OCI-LY1 (cell line): ENCODE results near the gene PAWR.
A peak's percentile ranks its signal among the peaks of the same experiment; 100 is the strongest.

Experiments
- H2AFZ ChIP-seq: fragments of 200-600 bp; sonication (generic), shearing (Covaris generic); 2 replicates; pipeline ENCODE4 v1.6.0; 2014; ENCODE audit warnings: antibody characterized with exemption, mild to moderate bottlenecking, low read length
- H3F3A ChIP-seq: fragments of 200-600 bp; sonication (generic), shearing (Covaris generic); 2 replicates; pipeline ENCODE4 v1.6.0; 2014; ENCODE audit warnings: mild to moderate bottlenecking, antibody characterized with exemption, low read length, moderate library complexity; ENCODE audit not compliant: insufficient read depth
- H3K27ac ChIP-seq: fragments of 200-600 bp; sonication (generic); 2 replicates; pipeline ENCODE4 v1.5.1; 2014; ENCODE audit warnings: low read length, mixed run types, mild to moderate bottlenecking, low read depth; ENCODE audit not compliant: poor library complexity, severe bottlenecking
- H3K27me3 ChIP-seq: fragments of 200-600 bp; sonication (generic); 2 replicates; pipeline ENCODE4 v1.6.0; 2014; ENCODE audit warnings: antibody characterized with exemption, mild to moderate bottlenecking, low read length, moderate library complexity; ENCODE audit not compliant: insufficient read depth
- H3K36me3 ChIP-seq: fragments of 200-600 bp; sonication (generic); 2 replicates; pipeline ENCODE4 v1.6.1; 2014; ENCODE audit warnings: mild to moderate bottlenecking, antibody characterized with exemption, low read length, moderate library complexity, mixed read lengths; ENCODE audit not compliant: insufficient read depth
- H3K4me1 ChIP-seq: fragments of 200-600 bp; sonication (generic); 2 replicates; pipeline ENCODE4 v1.5.1; 2014; ENCODE audit warnings: mild to moderate bottlenecking, low read length, moderate library complexity; ENCODE audit not compliant: insufficient read depth, severe bottlenecking
- H3K4me2 ChIP-seq: fragments of 200-600 bp; sonication (generic), shearing (Covaris generic); 2 replicates; pipeline ENCODE4 v1.6.1; 2014; ENCODE audit warnings: low read length
- H3K4me3 ChIP-seq: fragments of 200-600 bp; sonication (generic); 2 replicates; pipeline ENCODE4 v1.5.1; 2014; ENCODE audit warnings: low read length, low read depth, mild to moderate bottlenecking, mixed read lengths; ENCODE audit not compliant: poor library complexity, severe bottlenecking
- H3K79me2 ChIP-seq: fragments of 200-600 bp; shearing (Covaris generic); 2 replicates; pipeline ENCODE4 v1.6.1; 2016; ENCODE audit warnings: mixed run types, low read length, mixed read lengths; ENCODE audit not compliant: insufficient read depth
- H3K9ac ChIP-seq: fragments of 200-600 bp; sonication (generic), shearing (Covaris generic); 2 replicates; pipeline ENCODE4 v1.6.1; 2014; ENCODE audit warnings: mild to moderate bottlenecking, low read length, mixed read lengths
- H3K9me2 ChIP-seq: fragments of 200-600 bp; sonication (generic), shearing (Covaris generic); 2 replicates; pipeline ENCODE4 v1.6.1; 2014; ENCODE audit warnings: low read depth, mild to moderate bottlenecking, low read length, mixed read lengths
- H3K9me3 ChIP-seq: fragments of 200-600 bp; shearing (Covaris generic); 2 replicates; pipeline ENCODE4 v1.6.1; 2014; ENCODE audit warnings: low read length, mixed read lengths
- H4K20me1 ChIP-seq: fragments of 200-600 bp; sonication (generic), shearing (Covaris generic); 2 replicates; pipeline ENCODE4 v1.6.0; 2016; ENCODE audit warnings: mild to moderate bottlenecking, low read length; ENCODE audit not compliant: insufficient read depth
- CTCF ChIP-seq: fragments of 200-600 bp; sonication (generic), shearing (Covaris generic); IDR thresholded peaks from 2 replicates; pipeline ENCODE4 v1.5.1; 2017; ENCODE audit warnings: mild to moderate bottlenecking, antibody characterized with exemption, low read length, moderate library complexity, mixed read lengths
- EZH2 ChIP-seq: fragments of 200-600 bp; sonication (generic), shearing (Covaris generic); IDR thresholded peaks from 2 replicates; pipeline ENCODE4 v1.8.0; 2017; ENCODE audit warnings: borderline replicate concordance, mixed run types, mild to moderate bottlenecking, antibody characterized with exemption, low read length, moderate library complexity, mixed read lengths

PAWR gene

GRCh38 chr12:79618848-79619404, 71.8 kb downstream of the PAWR start:
- H3K36me3 ChIP-seq, result peaks cover 46% of the 10 kb centered on the region
- no peaks in the 10 kb centered on the region; the same call in 1 of the 2 replicates for H3F3A ChIP-seq
- H3K27me3 ChIP-seq, result no peaks in the 10 kb centered on the region
- no peak overlapping the region for H2AFZ ChIP-seq
- H3K27ac ChIP-seq, result no peak overlapping the region
- peaks cover 27% of the 10 kb centered on the region for H3K4me1 ChIP-seq
- no peaks in the 10 kb centered on the region for H3K9me2 ChIP-seq
- no peaks in the 10 kb centered on the region for H4K20me1 ChIP-seq
- no peaks in the 10 kb centered on the region for H3K9me3 ChIP-seq
- TF ChIP-seq EZH2, result no peak
- no peak for TF ChIP-seq CTCF
- no peak overlapping the region for H3K4me3 ChIP-seq
- no peak overlapping the region for H3K4me2 ChIP-seq
- no peak overlapping the region for H3K9ac ChIP-seq
- peaks cover 20% of the 10 kb centered on the region for H3K79me2 ChIP-seq

- Histone ChIP-seq H3K79me2 (peaks cover 8% of the 10 kb centered on the region; the same call in 1 of the 2 replicates), H3K4me2 (no peak overlapping the region), H4K20me1 (no peaks in the 10 kb centered on the region), H3K9me3 (no peaks in the 10 kb centered on the region), H3K4me1 (peaks cover 27% of the 10 kb centered on the region), H3K4me3 (no peak overlapping the region), H2AFZ (no peak overlapping the region), H3K36me3 (peaks cover 47% of the 10 kb centered on the region), H3K27ac (no peak overlapping the region), H3F3A (no peaks in the 10 kb centered on the region), H3K9me2 (no peaks in the 10 kb centered on the region), H3K9ac (no peak overlapping the region), H3K27me3 (no peaks in the 10 kb centered on the region)
- TF ChIP-seq CTCF (no peak), EZH2 (no peak)
Observed at GRCh38 chr12:79617696-79618095, 73.1 kb downstream of the PAWR start.

- no peaks in the 10 kb centered on the region for H4K20me1 ChIP-seq
- H3K79me2 ChIP-seq, result peaks cover 5% of the 10 kb centered on the region; the same call in 1 of the 2 replicates
- no peaks in the 10 kb centered on the region for H3K9me2 ChIP-seq
- peak overlapping the region; percentile 15; the same call in 1 of the 2 replicates for H3K9ac ChIP-seq
- TF ChIP-seq CTCF (no peak), EZH2 (no peak)
- H3K27ac ChIP-seq, result peak overlapping the region; percentile 38
- H2AFZ ChIP-seq, result no peak overlapping the region
- no peaks in the 10 kb centered on the region for H3K9me3 ChIP-seq
- no peaks in the 10 kb centered on the region for H3F3A ChIP-seq
- H3K4me1 ChIP-seq, result peaks cover 27% of the 10 kb centered on the region
- H3K4me3 ChIP-seq, result no peak overlapping the region
- peaks cover 43% of the 10 kb centered on the region for H3K36me3 ChIP-seq
- H3K4me2 ChIP-seq, result peak overlapping the region; percentile 40
- no peaks in the 10 kb centered on the region for H3K27me3 ChIP-seq
Observed at GRCh38 chr12:79615596-79616560, 74.9 kb downstream of the PAWR start.
